ENCODE measurements around the gene ARHGAP42.

The ARHGAP42 gene

GRCh38 chr11:100730266-100730665, 43.2 kb downstream of the ARHGAP42 start:
- no peak for TF ChIP-seq EZH2 (IDR thresholded peaks at IDR 0.05; ENCODE audit: borderline replicate concordance, low read length)
- TF ChIP-seq CTCF (IDR thresholded peaks at IDR 0.05; ENCODE audit: low read length) = no peak
- H3K79me2 ChIP-seq (ENCODE audit: insufficient read depth, low read length) = no peaks in the 10 kb centered on the region
- no peaks in the 10 kb centered on the region for H3K9me3 ChIP-seq (ENCODE audit: low read length)
- H3K9me2 ChIP-seq (ENCODE audit: low read depth, low read length) = no peaks in the 10 kb centered on the region
- no peak overlapping the region for H3K4me2 ChIP-seq (ENCODE audit: low read length)
- no peaks in the 10 kb centered on the region for H3K27me3 ChIP-seq (ENCODE audit: insufficient read depth, low read length)
- no peaks in the 10 kb centered on the region for H3F3A ChIP-seq (ENCODE audit: insufficient read depth, low read length)
- no peaks in the 10 kb centered on the region for H3K4me1 ChIP-seq (ENCODE audit: insufficient read depth, low read length, severe bottlenecking)
- H3K9ac ChIP-seq (ENCODE audit: low read length) = no peak overlapping the region
- H4K20me1 ChIP-seq (ENCODE audit: insufficient read depth, low read length) = no peaks in the 10 kb centered on the region
- no peaks in the 10 kb centered on the region for H3K36me3 ChIP-seq (ENCODE audit: insufficient read depth, low read length)
- no peak overlapping the region for H2AFZ ChIP-seq (ENCODE audit: low read length)
- H3K27ac ChIP-seq (ENCODE audit: low read depth, low read length, poor library complexity, severe bottlenecking) = no peak overlapping the region
- H3K4me3 ChIP-seq (ENCODE audit: low read depth, low read length, poor library complexity, severe bottlenecking) = no peak overlapping the region

DNA sequence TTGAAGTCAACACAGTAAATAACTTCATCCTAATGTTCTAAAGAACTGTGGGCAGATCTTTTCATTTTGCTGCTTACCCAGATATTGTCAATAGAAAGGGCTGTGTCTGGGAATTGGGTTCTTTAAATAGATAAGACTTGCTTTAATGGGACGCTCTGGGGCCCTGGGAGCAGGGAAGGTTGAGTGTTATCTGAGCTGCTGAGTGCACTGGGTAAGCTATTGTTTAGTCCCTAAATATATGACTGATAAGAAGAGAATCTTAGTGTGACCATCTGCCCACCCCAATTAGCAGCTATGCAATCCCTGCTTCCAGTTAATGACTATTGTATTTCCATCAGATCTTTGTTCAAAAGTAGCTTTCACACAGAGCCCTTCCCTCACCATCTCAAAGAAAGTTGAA, 44.4 kb downstream of the ARHGAP42 start:
- H3K27me3 ChIP-seq (ENCODE audit: insufficient read depth, low read length) = no peaks in the 10 kb centered on the region
- no peaks in the 10 kb centered on the region for H3F3A ChIP-seq (ENCODE audit: insufficient read depth, low read length)
- H4K20me1 ChIP-seq (ENCODE audit: insufficient read depth, low read length) = no peaks in the 10 kb centered on the region
- H3K4me2 ChIP-seq (ENCODE audit: low read length) = no peak overlapping the region
- no peak overlapping the region for H3K9ac ChIP-seq (ENCODE audit: low read length)
- no peaks in the 10 kb centered on the region for H3K4me1 ChIP-seq (ENCODE audit: insufficient read depth, low read length, severe bottlenecking)
- H3K79me2 ChIP-seq (ENCODE audit: insufficient read depth, low read length) = no peaks in the 10 kb centered on the region
- no peak overlapping the region for H3K27ac ChIP-seq (ENCODE audit: low read depth, low read length, poor library complexity, severe bottlenecking)
- TF ChIP-seq EZH2 (IDR thresholded peaks at IDR 0.05; ENCODE audit: borderline replicate concordance, low read length) (no peak), CTCF (IDR thresholded peaks at IDR 0.05; ENCODE audit: low read length) (no peak)
- no peaks in the 10 kb centered on the region for H3K36me3 ChIP-seq (ENCODE audit: insufficient read depth, low read length)
- H3K4me3 ChIP-seq (ENCODE audit: low read depth, low read length, poor library complexity, severe bottlenecking) = no peak overlapping the region
- no peaks in the 10 kb centered on the region for H3K9me3 ChIP-seq (ENCODE audit: low read length)
- H2AFZ ChIP-seq (ENCODE audit: low read length) = no peak overlapping the region
- no peaks in the 10 kb centered on the region for H3K9me2 ChIP-seq (ENCODE audit: low read depth, low read length)

DNA sequence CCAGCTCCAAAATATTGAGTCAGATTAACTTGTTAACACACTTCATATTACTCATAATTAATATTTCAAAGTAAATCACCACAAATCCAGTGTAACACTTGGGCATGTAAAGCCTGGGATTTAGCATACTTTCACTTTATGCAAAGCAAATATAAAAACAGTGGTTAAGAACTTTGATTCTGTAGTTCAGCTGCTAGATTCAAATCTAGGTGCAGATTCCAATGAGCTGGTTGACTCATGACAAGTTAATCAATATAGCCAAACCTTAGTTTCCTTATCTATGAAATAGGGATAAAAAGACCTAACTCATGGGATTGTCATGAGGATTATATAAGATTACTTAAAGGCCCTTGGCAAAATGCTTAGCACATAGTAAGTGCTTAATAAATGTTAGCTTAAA, 45.9 kb downstream of the ARHGAP42 start:
- no peak for TF ChIP-seq EZH2 (IDR thresholded peaks at IDR 0.05; ENCODE audit: borderline replicate concordance, low read length)
- no peak for TF ChIP-seq CTCF (IDR thresholded peaks at IDR 0.05; ENCODE audit: low read length)
- no peaks in the 10 kb centered on the region for H3K27me3 ChIP-seq (ENCODE audit: insufficient read depth, low read length)
- H4K20me1 ChIP-seq (ENCODE audit: insufficient read depth, low read length) = no peaks in the 10 kb centered on the region
- no peak overlapping the region for H3K4me2 ChIP-seq (ENCODE audit: low read length)
- no peak overlapping the region for H2AFZ ChIP-seq (ENCODE audit: low read length)
- no peaks in the 10 kb centered on the region for H3K4me1 ChIP-seq (ENCODE audit: insufficient read depth, low read length, severe bottlenecking)
- H3K9me2 ChIP-seq (ENCODE audit: low read depth, low read length) = no peaks in the 10 kb centered on the region
- H3F3A ChIP-seq (ENCODE audit: insufficient read depth, low read length) = no peaks in the 10 kb centered on the region
- no peaks in the 10 kb centered on the region for H3K36me3 ChIP-seq (ENCODE audit: insufficient read depth, low read length)
- H3K27ac ChIP-seq (ENCODE audit: low read depth, low read length, poor library complexity, severe bottlenecking) = no peak overlapping the region
- H3K4me3 ChIP-seq (ENCODE audit: low read depth, low read length, poor library complexity, severe bottlenecking) = no peak overlapping the region
- H3K79me2 ChIP-seq (ENCODE audit: insufficient read depth, low read length) = no peaks in the 10 kb centered on the region
- H3K9ac ChIP-seq (ENCODE audit: low read length) = no peak overlapping the region
- H3K9me3 ChIP-seq (ENCODE audit: low read length) = no peaks in the 10 kb centered on the region

Data from OCI-LY1 (cell line).